Stimulated activated CD4-positive, alpha-beta T cell treated with anti-CD3 and anti-CD28 coated beads, Interleukin-1b, Interleukin-23, amount 100 ng/mL, for 48 hours (primary cell): ENCODE measurements around the gene WARS2.
"Not testable (repeated sequence)": the region's sequence is repeated elsewhere in the genome, so short reads cannot be mapped to it uniquely, and the experiment has no call there.

Source experiments
- DNase-seq: peaks from one replicate; pipeline ENCODE4 v3.0.0-alpha.2; 2020

Gene WARS2

DNA sequence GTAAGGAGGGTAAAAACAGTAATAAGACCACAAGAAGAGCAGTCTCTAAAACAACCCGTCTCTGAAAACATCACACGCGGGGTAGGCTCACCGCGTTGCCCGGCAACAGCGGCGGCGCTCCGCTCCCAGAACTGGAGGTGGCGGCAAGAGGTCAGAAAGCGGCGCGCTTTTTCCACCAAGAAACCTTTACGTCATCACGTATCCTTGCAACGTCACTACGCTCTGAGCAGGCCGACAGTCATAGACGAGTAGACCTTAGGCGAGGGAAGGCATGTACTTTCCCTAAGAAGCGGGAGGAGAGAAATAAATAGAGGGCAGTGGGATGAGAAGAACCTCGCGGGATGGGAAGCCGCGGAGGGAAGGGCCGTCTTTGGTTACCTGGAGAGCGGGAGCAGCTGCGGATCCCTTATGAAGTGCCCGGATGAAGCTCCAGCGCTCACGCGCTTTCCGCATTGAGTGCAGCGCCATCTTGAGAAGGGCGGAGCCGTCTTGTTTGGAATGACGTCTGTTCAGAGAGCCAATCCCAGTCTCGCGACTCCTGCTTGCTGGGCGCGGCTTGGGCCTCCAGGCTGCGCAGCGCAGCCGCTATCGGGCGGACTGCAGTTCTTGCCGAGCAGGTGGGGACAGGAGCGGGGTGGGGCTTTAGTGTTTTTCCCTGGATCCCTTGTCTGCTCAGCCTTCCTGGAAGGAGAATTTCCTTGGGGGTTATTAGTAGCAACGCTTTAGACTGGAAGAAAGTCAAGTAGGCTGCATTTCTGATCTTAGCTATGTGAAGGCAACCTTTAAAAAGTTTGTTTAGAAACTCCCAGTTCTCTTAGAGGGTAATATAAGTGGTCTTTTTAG lies at the start of gene WARS2:
WARS2 (minus strand) TSS at position 477 of the 843 bp plus-strand sequence; CDS start at position 468, 9 bp downstream.
- DNase-seq, result peak; percentile 93

DNA sequence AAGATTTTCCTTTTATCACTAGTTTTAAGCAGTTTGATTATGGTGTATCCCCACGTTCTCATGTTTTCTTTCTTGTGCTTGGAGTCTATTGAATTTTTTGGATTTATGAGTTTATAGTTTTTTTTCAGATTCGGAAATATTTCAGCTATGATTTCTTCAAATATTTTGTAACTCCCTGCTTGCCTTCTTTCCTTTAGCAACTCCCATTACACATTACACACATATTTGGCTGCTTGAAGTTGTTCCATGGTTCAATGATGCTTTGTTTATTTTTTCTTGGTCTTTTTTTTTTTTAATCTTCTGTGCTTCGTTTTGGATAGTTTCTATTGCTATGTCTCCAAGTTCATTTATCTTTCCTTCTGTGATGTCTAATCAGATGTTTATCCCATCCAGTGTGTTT lies 48.5 kb upstream of the WARS2 start:
- no peak for DNase-seq

DNA sequence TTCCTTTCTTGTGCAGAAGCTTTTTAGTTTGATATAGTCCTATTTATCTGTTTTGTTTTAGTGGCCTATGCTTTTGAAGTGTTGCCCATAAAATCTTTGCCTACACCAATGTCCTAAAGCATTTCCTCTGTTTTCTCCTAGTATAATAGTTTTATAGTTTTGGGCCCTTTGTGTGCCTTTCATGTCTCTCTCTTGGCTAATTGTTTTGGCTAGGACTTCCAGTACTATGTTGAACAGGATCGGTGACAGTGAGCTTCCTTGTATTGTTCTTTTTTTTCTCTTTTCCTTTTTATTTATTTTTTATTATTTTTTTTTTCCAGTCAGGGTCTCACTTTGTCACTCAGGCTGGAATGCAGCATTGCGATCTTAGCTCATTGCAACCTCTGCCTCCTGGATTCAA lies 47.0 kb upstream of the WARS2 start:
- DNase-seq, result no peak

DNA sequence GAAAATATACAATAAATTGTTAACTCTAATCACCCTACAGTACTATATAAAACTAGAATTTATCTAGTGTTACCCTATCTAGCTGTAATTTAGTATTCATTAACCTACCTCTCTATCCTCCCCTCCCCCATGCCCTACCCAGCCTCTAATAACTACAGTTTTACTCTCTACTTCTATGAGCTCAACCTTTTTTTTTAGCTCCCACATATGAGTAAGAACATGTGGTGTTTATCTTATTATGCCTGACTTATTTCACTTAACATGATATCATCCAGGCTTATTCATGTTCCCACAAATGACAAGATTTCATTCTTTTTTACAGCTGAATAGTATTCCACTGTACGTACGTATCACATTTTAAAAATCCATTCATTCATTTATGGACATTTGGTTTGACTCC lies 46.0 kb upstream of the WARS2 start:
- DNase-seq, result no peak

DNA sequence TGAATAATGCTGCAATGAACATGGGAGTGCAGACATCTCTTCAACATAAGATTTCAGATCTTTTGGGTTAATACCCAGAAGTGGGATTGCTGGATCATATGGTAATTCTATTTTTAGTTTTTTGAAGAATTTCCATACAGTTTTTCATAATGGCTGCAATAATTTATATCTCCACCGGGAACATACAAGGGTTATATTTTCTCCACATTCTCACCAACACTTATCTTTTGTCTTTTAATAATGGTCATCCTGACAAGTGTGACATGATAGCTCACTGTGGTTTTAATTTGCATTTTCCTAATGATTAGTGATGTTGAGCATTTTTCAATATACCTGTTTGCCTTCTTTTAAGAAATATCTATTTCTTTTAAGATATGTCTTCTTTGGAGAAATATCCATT lies 44.5 kb upstream of the WARS2 start:
- no peak for DNase-seq

DNA sequence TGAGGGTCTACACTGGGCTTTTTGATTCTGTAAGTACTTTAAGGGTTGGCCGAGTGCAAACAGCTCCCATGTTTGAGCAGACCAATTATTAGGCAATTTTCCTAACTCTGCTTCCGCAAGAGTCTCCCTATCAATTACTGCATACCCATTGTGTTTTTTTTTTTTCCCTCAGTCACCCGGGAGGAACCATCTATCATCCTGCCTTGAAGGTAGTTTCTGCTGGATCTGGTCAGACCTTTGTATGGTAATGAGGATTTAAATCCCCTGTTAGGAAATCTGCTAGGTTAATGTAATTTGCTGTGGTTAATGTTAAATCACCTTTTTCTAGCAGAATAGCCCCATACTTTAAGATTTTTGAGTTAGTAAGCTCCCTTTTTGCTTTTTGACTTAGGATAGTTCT lies 40.8 kb upstream of the WARS2 start:
- DNase-seq, result no peak

DNA sequence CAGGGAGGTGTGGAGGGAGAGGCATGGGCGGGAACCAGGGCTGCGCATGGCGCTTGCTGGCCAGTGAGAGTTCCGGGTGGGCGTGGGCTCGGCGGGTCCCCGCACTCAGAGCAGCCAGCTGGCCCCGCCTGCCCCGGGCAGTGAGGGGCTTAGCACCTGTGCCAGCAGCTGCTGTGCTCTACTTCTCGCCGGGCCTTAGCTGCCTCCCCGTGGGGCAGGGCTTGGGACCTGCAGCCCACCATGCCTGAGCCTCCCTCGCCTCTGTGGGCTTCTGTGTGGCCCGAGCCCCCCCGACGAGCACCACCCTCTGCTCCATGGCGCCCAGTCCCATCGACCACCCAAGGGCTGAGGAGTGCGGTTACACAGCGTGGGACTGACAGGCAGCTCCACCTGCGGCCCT lies 38.6 kb upstream of the WARS2 start:
- no peak for DNase-seq

DNA sequence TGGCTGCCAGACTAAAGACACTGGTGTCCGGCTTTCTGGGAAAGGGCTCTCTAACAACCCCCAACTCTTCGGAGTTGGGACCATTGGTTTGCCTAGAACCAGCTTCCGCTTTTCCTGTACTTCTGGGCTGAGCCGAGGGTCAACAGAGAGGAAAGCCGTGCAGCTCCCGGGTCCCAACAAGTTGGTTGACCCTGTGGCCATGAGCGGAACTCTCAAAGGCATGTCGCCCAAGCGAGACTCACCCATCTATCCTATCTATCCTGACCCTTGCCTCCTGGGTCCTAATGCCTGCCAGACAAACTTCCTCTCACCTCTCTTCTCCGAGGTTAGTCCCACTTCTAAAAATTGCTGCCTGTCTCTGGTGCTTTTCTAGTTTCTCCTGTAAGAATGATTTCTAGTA lies 32.5 kb upstream of the WARS2 start:
- not testable (repeated sequence) for DNase-seq

DNA sequence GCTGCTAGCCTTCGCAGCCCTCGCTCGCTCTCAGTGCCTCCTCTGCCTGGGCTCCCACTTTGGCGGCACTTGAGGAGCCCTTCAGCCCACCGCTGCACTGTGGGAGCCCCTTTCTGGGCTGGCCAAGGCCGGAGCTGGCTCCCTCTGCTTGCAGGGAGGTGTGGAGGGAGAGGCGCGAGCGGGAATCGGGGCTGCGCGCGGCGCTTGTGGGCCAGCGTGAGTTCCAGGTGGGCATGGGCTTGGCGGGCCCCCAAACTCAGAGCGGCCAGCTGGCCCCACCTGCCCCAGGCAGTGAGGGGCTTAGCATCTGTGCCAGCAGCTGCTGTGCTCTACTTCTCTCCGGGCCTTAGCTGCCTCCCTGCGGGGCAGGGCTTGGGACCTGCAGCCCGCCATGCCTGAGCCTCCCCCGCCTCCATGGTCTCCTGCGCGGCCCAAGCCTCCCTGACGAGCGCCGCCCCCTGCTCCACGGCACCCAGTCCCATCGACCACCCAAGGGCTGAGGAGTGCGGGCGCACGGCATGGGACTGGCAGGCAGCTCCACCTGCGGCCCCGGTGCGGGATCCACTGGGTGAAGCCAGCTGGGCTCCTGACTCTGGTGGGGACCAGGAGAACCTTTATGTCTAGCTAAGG lies 31.0 kb upstream of the WARS2 start:
- not testable (repeated sequence) for DNase-seq

DNA sequence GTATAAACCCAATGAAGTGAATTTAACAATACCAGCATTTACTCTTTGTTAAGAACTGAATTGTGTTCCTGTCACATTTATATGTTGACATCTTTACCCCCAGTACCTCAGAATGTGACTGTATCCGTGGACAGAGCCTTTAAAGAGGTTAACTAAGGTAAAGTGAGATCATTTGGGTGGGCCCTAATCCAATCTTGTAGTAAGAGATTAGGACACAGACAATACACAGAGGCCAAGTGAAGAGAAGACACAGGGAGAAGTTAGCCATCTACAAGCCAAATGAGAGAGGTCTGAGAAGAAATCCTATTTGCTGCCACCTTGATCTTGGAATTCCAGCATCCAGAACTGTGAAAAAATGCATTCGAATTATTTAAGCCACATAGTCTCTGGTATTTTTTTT lies 22.9 kb upstream of the WARS2 start:
- DNase-seq, result no peak

DNA sequence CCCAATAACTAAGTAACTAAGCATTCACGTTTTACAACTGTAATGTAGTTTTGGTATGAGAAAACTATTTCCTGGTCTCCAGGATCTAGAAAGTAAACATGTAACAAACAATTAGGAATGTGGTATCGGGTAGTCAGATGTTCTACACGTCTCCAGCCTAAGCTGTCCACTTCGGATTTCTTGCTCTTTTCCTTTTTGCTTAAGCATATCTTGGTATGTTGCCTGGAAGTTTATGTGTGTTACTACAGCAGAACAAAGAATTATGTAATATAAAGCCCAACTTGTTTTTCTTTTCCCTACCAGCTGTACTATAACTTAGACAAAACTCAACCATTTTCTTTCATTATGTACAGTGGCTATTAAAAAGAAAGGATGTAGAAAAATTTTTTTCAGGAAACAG lies 20.4 kb upstream of the WARS2 start:
- no peak for DNase-seq

DNA sequence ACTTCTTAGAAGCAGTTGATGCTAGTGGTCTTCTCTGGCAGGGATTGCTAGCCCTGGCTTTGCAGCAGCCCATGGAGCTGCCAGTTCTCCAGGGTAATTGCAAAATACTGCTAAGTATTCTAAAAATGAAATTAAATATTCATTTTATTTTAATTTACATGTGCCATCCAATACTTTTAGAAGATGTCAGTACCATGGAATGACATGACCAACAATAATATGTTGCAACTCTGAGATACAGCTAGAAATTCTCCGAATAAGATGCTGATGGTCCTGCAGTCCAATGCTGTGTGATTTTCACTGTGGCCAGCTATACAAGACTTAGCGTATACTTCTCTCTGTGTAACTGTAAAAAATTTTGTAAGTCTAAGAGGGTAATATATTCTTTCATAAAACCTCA lies 20.0 kb upstream of the WARS2 start:
- no peak for DNase-seq

DNA sequence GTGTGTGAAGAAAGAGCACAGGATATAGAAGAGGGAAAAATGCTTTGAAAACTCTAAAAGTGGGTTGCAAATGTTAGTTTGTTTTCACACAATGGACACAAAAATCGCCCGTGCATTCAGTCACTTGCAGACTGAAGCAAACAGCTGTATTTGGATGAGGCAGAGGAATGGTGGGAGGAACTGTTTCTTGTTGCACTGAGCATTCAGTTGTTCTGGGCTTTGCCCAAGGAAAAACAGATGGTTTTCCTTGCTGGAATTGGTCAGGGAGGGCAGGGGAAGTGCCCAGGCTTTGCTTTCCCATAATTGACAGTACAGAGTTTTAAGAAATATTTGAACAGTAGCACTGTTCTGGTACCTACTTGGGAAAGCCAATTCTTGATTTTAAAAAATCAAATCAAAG lies 19.5 kb upstream of the WARS2 start:
- DNase-seq, result no peak

DNA sequence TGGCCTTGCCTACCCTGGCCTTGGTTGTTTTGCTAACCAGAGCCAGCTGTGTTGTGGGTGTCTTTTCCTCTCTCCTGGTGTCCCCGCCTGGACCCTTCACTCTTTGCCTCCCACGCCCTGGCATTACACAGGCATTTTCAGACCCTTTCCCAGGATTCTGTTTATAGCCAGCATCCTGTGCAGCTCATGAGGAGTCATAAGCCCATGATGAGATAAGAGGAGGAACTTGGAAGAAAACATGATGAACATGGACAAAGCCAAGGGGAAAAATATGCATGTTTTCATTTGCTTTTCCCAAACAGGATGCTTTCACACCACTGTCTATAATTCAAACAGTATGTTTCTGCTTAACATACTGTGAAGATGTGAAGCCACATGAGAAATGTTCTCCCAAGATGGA lies 18.7 kb upstream of the WARS2 start:
- no peak for DNase-seq

DNA sequence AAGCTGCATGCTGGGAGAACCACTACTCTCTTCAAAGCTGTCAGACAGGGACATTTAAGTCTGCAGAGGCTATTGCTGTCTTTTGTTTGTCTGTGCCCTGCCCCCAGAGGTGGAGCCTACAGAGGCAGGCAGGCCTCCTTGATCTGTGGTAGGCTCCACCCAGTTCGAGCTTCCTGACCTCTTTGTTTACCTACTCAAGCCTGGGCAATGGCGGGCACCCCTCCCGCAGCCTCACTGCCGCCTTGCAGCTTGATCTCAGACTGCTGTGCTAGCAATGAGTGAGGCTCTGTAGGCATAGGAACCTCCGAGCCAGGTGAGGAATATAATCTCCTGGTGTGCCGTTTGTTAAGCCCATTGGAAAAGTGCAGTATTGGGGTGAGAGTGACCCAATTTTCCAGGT lies 16.3 kb upstream of the WARS2 start:
- DNase-seq, result not testable (repeated sequence)

DNA sequence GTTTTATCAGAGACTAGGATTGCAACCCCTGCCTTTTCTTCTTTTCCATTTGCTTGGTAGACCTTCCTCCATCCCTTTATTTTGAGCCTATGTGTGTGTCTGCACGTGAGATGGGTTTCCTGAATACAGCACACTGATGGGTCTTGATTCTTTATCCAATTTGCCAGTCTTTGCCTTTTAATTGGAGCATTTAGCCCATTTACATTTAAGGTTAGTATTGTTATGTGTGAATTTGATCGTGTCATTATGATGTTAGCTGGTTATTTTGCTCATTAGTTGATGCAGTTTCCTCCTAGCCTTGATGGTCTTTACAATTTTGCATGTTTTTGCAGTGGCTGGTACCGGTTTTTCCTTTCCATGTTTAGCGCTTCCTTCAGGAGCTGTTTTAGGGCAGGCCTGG lies 14.6 kb upstream of the WARS2 start:
- not testable (repeated sequence) for DNase-seq

DNA sequence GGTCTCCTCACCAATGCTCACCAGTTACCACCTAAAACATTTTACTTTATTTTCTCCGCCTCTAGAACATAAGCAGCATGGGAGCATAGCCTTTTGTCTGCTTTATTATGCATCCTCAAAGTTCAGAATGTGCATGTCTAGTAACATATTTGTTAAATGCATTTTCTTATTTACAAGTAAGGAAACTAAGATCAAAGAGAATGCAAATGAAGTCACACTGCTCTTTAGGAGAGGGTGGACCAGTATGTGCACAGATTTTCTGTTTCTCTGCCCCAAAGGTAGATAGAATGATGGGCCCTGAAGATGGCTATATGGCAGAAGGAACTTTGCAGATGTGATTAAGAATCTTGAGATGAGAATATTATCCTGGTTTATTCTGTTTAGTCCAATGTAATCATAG lies 9.7 kb upstream of the WARS2 start:
- no peak for DNase-seq

DNA sequence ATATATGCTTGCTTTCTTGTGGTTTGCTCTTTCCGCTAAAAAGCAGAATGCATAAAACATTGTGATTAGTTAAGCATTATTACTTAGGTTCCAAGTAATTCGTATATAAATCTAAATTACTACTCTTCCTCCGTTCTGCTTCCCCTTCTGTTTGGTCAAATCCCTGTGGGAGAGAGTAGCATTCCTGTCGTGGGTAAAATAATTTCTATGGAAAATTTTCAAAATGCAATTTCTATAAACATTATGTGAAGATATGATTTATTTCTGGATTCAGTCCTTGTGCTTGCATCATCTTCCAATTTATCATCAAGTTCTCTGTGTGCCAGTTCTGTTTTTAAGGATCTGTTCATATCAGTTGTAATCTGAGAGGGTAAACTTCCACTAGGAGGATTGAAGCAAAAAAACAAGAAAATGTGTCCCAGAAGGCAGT lies 7.2 kb upstream of the WARS2 start:
- no peak for DNase-seq

DNA sequence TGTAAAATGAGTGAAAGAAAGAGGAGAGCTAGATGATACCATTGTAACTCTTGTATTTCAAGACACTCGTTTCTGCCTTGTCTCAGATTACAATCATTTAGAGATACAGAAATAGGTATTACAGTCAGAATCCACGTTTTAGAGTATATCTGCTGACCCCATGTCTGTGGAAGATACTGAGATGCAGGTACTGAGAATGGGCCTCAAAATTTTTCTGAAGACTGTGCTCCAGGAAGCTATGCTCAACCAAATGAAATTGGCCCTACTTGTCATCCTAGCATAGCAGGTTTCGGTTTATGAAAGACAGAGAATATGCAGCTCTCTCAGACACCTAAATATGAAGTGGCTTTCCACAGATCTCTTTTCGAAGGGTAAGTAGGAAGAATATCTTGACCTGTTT lies 6.0 kb upstream of the WARS2 start:
- DNase-seq, result no peak

DNA sequence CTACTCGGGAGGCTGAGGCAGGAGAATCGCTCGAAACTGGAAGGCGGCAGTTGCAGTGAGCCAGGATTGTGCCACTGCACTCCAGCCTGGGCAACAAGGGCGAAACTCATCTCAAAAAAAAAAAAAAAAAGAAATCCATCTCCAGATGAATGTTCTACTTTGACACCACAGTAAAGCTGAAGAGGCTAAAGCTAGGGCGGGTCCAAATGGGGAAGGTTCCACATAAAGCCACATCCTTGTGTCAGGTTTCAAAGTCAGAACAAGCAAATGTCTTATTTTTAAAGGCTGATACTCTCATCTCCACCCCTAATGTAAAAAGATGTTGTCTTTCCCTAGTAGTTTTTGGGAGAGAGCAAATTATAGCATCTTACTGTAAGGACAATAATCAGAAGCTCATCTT lies 4.4 kb upstream of the WARS2 start:
- DNase-seq, result no peak

DNA sequence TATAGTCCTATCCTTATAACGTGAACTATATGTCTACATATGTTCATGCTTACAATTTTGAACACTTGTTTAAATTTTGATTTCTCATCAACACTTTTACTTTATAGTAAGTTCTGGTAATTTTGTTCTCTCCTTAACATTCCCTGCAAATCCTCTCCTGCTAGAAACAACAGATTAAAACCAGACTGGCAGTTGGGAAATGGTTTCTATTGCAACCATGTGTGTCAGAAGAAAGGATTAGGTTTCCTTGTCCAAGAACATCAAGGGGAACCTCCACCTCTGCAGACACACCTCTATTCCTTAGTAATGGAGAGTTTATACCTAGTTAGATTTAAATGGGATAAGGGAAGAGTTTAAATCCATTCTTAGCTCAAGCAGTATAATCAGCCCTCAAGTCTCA lies 3.3 kb upstream of the WARS2 start:
- DNase-seq, result no peak

DNA sequence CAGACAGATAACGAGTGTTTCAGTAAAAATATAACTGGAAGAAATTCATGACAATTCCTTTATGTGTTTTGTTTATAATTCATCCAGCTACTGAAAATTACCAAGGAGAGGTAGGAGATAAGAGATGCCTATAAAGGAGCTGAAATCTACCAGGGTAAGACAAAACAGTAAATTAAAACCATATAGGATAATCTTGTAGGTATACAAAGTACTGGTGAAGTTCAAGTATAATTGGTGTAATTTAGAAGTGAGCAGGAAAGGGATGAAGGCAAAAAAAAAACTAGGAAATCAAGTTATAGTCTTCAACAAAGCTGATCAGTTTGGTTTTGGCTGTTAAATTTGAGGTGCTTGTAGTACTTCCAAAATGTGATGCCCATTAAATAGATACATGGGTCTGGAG lies 1.2 kb upstream of the WARS2 start:
- DNase-seq, result no peak

DNA sequence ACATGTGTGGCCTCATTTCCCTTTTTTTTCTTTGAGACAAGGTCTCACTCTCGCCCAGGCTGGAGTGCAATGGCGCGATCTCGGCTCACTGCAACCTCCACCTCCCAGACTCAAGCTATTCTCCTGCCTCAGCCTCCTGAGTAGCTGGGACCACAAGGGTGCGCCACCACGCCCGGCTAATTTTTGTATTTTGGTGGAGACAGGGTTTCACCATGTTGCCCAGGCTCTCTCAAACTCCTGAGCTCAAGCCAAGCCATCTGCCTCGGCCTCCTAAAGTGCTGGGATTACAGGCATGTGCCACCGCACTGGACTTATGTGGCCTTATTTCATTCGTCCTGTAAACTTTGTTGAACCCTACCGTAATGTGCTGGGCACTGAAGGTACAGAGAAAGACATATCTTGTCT lies 569 bp upstream of the WARS2 start:
- peak; percentile 58 for DNase-seq

DNA sequence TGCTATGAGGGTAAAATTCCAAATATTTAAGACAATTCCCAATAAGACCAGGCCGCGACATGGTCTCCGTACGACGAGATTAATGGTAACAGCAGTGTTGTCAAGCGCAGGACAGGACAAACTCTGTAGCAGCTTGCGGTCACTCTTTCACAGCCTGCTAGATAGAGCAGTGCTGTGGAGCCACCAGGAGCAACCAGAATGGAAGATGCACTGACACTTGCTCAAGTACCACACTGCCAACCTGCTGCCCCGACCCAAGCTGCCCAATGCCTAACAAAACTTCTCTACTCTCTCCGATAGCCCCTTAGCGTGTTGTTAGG lies 636 bp downstream of the WARS2 start:
- DNase-seq, result no peak

DNA sequence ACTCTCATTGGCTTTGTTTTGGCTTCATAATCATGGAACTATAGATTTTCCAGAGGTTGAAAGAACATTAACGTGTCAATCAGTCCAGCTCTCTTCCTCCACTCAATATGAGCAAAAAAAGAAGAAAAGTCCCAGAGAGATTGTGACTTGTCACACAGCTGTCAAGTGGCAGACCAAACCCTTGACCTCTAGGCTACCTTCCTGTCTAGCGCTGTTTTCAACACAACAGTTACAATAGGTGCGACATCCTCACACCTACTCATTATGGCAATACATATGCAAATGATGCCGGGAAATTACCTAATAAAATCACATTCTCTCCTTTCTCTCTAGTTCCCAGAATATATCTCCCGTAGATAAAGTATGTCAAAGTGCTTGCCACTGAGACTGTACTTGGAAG lies 1.1 kb downstream of the WARS2 start:
- DNase-seq, result peak; percentile 25
